Purkinje cell (primary cell): Measurements from ENCODE around the gene ACAP2. TPM values are rescaled to one million over a fixed set of nuclear protein-coding genes. Genes with fewer than 3 reads are reported as not detected.

Experiments used
- polyA plus RNA-seq: library from polyadenylated mRNA; unstranded; fragments of >200 nt; fragmentation: Nextera tagmentation; gene quantifications from 2 replicates; pipeline ENCODE4 v1.2.1, GENCODE V29; 2014

Gene ACAP2
- polyA plus RNA-seq, result 25.7 and 36.3 TPM in 2 replicates

GRCh38 chr3:195442573-195443390 is at the start of gene ACAP2:
Gene ACAP2 (minus strand): TSS chr3:195443020. CDS start chr3:195442847, 173 bp downstream.

DNA sequence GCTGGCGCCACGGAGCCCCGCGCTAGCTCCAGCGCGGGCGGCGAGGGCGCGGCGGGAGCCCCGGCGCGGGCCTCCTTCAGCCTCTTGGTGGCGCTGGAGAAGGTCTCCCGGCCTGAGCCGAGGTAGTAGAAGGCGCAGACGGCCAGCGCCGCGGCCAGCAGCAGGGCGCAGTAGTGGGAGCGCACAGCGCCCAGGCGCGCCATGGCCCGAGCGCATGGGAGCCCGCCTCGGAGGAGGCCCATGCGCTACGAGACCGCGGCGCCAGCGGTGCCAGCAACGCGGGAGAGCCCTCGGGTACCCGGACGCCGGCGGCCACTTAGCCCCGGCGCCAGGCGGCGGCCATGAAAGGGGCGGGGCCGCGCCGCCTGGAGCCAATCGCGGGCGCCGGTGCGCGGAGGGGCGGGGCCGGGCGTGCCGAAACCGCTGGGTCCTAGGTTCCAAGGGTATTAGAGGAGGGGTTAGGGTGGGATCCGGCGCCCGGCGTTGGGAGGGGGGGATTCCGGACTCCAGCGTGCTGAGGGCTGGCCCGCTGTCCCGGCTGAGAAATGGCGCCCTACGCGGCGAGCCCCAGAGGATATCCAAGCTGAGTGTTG is 171.9 kb downstream of the ACAP2 start, which contains the start of gene XXYLT1:
TSS of gene XXYLT1 (minus strand) at position 343 of the 593 bp plus-strand sequence. CDS start at position 242, 101 bp downstream.

Other genes with a start within 250 kb of the ACAP2 start
- 1.0 and 3.7 TPM in 2 replicates for gene XXYLT1, start 171.9 kb downstream of the ACAP2 start, polyA plus RNA-seq
- 107 and 163 TPM in 2 replicates for gene PPP1R2, start 100.3 kb upstream of the ACAP2 start, polyA plus RNA-seq
- gene APOD, start 140.9 kb upstream of the ACAP2 start, polyA plus RNA-seq, result 23.4 and 38.2 TPM in 2 replicates